HG03469 (cell line): Measurements from ENCODE around the gene TSPAN3.

Source experiments
- ATAC-seq: cut with Tn5 transposase; IDR thresholded peaks from one replicate; pipeline ENCODE4 v1.9.1; 2021; ENCODE audit warnings: mild to moderate bottlenecking, moderate library complexity, moderate number of reproducible peaks; ENCODE audit not compliant: unreplicated experiment

Gene TSPAN3

DNA sequence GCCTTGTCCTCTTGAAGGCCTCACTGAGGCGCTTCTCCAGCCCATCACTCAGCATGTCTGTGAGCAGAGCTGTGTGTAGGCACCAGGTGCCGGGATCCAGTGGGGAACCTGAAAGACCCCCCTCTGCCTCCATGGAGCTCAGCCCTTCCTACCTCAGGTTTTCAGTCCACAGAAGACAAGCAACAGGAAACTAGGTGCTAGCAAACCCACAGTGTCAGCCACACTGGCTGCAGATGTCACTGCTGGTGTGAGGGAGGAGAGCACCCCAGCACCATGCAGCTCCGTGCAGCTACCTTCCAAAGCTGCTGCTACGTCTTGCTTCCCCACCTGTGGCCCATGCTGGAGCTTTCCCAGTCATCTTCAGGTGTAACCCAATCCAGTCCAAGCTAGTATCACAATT lies 58.0 kb downstream of the TSPAN3 start:
- ATAC-seq, result no peak

DNA sequence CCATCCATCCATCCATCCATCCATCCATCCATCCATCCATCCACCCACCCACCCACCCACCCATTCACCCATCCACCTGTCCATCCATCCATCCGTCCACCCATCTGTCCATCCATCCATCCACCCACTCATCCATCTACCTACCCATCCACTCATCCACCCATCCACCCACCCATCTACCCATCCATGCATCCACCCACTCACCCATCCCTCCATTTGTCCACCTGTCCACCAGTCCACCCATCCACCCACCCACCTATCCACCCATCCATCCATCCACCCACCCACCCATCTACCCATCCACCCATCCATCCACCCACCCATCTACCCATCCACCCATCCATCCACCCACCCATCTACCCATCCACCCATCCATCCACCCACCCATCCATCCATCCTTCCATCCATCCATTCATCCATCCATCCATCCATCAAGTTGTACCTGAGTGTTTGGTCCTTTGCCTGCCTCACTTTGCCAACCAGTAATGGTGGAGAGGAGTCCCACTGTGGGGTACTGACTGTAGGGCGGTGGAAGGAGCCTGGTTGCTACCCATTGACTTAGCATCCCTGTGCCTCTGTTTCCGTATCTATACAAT lies 58.7 kb downstream of the TSPAN3 start:
- ATAC-seq, result no peak

DNA sequence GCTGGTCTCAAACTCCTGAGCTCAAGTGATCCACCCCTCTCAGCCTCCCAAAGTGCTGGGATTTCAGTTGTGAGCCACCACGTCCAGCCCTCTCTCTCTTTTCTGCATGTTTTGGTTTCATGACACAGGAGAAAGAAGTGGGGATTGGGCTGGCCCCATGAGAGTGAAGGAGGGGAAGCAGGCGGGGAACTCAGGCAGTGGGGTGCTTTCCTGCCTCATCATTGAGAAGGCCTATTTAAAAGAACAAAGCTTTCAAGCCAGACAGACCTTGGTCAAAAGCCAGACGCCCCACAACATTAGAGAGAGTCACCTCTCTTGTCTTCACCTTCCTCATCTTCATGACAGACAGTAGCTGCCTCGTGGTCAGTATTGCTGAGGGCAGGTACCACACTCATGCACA lies 60.1 kb downstream of the TSPAN3 start:
- ATAC-seq, result no peak

DNA sequence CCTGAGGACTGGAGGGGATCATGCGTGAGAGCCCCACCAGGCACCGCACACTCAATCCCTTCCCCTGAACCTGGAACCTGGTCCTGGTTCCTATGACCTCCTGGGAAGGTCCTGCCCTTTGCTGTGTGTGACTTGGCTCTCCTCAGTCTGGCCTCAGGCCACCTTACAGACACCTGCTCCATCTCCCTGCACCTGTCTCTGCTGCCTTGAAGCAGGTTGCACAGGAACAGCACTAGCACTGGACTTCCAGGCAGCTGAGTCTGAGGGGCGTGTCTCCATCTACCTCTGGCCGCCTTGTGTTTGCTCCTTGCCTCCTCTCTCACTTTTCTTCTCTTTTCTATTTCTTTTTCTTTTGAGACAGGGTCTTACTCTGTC lies 60.6 kb downstream of the TSPAN3 start:
- ATAC-seq, result no peak

DNA sequence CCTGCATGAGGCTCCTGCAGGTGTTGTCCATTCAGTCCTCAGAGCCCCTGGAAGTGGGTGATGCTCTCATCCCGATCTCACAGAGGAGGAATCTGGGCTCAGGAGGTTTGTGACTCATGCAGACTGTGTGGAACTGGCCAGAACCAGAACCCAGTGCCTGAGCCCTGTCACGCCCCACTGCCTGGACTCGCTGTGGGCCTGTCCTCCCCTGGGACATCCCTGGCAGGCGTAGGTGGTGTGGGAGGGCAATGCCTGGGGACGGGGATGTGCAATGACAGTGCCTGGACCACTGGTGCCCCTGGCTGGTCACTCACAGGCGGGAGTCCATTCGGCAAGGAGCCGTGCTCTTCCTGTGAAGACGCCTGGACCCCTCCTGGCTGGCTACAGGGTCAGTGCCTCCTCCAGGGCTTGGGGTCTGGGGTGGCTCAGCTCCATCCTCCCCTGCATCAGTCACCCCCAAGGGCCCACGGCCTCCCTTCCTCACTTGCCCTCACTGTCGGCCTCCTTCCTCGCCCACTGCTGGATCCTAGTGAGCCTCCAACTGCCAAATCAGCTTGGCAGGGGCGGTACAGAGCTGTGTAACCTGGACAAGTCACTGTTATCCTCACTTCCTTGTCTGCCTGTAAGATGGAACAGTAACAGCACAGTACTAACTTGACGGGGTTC lies 61.1 kb downstream of the TSPAN3 start:
- no peak for ATAC-seq

DNA sequence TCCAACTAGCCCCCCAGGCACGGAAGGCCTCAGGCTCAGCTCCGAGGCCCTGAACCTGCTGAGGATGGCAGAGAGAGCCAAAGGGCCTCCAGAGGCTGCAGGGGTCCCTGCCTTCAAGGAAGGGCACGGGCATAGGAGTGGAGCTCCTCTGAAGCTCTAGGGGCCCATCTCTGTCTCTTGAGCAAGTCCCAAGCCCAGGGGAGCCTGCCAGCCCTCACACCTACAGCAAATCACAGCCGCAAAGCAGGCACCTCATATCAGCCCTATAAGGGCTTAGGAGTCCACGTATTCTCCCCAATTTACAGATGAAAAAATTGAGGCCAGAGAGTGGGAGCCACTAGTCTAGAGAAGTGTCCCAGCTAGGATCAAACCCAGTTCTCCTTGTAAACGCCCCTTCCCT lies 61.7 kb downstream of the TSPAN3 start:
- no peak for ATAC-seq

DNA sequence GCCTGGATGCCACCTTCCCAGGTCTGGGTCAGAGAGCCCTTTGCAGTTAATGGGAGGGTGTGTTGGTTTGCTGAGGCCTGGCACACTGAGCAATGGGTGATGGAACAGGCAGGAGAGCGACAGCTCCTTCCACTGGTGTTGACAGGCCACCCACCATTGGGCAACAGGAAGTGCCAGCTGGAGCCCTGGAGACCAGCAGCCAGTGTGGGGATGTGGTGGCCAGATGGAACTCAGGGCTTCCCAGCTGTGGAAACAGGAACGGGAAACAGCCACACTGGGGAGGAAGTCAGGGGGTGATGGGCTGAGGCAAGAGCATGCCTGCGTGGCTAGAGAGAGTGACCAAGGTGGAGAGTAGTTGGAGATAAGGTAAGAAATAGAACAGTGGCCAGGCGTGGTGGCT lies 66.7 kb downstream of the TSPAN3 start:
- no peak for ATAC-seq

DNA sequence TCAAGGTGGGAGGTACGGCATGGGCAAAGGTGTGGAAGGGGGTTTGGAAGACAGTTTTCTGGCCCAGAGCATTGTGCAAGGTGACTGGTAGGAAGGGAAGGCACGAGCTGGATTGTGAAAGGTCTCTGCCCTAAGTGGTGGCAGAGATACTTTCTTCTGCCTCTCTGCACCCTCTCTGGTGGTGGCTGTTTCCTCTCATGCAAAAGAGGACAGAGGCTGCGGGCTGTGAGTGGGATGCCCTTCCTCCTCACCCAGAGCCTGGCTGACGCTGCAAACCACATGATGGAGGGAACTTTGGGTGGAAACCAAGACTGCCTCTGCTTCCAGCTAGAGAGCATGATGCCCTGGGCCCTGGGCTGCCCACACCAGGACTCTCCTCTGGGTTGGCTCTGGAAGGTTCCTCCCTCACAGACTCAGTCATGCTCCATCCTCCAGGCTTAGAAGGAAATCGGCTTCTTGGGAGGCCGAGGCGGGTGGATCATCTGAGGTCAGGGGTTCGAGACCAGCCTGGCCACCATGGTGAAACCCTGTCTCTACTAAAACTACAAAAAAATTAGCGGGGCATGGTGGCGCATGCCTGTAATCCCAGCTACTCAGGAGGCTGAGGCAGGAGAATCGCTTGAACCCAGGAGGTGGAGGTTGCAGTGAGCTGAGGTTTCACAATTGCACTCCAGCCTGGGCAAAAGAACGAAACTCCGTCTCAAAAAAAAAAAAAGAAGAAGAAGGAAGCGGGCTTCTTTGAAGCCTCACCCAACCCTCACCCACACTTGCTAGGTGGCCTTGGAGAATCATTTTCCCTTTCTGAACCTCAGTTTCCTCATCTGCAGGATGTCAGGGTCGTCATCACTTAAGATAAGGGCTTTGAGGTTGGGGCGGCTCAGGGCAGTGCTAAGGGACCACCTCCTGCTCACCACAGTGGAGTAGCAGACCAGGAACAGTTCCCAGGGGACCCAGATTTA lies 67.7 kb downstream of the TSPAN3 start:
- no peak for ATAC-seq

DNA sequence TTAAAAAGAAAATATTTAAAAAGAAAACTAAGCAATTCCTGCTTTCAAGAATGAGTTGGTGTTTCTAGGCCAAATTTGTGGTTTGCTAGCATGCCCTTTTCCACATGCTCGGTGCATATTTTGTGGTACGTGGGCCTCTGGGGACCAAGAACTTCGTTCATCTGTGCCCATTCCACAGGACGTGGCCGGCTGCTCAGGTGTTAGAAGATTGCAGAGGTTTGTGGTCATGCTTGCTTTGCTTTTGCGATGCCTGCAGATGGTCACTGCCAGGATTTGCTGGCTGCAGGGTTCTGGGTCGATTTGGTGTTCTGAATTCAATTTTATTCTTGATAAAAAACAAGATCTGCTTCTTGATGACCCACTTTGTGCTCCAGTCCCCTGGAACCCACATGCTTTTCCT lies 68.5 kb downstream of the TSPAN3 start:
- no peak for ATAC-seq

DNA sequence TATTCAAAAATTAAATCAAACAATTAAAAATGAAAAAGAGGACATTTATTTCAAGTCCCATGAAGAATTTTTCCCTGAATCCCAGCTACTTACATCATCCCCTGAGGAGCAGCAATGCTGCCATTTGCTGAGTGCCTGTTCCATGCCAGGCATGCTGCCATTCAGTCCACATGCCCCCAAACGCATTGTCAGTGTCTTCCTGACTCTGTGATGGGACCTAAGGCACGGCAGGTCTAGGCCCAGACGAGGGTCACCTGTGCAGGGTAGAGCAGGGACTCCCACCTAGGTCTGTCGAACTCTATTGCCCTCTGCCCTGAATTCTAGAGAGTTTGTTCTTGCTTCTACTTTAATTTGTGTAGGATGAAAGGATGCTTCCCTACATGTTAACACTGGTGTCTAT lies 68.9 kb downstream of the TSPAN3 start:
- ATAC-seq, result no peak

DNA sequence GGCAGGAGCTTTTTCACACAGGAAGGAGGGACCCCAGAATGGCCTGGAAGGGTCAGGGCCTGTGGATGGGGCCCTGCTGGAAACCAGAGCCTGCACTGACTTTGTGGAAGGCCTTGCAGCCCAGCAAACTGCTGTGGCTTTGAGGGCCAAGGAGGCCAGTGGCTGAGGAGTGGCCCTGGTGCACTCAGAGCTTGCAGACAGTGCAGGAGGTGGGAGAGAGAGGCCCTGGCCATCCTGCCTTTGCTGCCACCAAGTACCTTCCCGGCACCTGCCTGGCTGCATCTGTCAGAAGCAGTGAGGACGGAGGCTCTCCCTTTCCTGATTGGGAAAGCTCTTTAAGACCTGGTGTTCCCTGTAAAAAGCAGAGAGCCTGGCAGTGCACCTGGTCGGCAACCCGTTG lies 69.6 kb downstream of the TSPAN3 start:
- ATAC-seq, result no peak

DNA sequence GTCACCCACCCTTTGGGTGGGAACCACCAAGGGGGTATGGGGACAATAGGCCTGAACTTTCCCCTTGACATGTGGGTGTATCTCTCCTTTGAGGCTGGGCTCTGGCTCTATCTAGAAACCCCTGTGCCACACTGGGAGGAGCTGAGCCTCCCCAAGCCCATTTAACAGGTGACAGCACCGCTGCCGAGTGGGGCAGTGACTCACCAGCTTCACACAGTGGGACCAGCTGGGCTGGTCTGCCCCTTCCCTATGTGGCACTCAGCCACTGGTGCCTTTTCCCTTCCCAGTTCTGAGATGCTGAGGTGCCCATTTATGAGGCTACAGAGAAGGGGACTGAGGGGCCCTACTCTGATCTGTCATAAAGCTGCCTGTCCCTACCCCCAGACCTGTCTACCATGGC lies 70.9 kb downstream of the TSPAN3 start:
- ATAC-seq, result no peak

DNA sequence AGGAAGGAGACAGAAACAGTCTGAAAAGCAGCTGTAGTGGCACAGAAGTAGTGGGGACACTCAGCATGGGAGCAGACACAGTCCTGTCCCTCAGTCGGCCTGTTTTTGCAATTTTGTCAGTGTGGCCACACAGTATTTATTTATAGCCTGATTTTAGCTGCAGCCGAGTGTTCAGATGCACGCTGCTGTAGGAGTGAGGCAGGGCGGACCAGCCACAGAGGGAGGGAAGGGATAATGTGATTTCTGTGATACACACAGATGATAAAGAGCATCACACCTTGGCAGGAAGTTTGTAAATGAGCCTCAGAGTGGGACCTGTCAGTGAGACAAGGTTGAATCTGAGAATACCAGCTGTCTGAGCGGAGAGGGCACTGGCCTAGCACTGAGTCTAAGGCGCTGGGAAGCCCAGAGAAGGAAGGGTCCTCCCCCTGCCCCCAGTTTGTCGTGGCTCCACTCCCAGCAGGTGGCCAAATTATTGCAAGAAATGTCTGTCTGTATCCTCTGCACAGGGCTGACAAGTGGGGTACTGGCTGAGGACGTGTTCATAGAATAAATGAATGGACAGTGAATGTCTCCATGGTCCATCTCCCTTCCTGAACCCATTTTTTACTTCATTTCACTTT lies 72.1 kb downstream of the TSPAN3 start:
- no peak for ATAC-seq

DNA sequence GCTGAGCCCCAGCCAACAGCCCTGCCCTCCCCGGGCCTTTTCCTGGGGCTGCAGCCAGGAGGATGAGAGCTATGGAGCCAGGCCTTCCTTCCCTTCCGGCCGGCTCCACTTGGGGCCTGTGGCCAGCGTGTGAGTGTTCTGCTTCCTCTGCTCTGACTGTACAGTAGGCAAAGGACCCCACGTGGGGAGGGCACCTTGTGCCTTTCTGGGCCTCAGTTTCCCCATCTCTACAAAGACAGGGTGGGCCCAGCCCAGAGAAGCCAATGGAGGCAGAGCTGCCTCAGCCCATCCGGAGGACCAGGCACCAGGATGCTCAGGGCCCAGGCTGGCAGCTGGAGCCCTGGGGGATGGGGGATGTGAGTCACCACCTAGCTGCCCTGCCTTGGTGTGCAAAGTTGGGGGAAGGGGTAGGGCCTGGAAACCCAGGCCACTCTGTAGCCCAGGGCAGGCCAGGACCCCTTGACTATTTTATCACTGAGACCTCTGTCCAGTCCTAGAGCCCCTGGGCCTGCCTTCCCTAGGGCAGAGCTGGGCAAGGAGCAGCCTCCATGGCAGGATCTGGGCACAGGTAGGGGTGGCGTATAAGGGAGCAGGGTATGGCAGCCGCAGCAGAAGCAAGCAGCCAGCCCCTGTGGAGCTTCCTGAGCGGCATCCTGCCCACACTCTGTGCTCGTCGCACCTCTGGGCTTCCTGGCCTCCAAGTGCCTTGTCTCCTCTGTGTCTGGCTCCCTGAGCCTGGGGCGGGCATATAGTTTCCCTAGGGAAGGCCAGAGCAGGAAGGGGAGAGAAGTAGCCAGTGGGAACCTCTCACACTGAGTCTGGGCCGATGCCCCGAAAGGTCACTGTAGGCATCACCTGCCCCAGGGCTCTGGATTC lies 74.1 kb downstream of the TSPAN3 start:
- no peak for ATAC-seq

DNA sequence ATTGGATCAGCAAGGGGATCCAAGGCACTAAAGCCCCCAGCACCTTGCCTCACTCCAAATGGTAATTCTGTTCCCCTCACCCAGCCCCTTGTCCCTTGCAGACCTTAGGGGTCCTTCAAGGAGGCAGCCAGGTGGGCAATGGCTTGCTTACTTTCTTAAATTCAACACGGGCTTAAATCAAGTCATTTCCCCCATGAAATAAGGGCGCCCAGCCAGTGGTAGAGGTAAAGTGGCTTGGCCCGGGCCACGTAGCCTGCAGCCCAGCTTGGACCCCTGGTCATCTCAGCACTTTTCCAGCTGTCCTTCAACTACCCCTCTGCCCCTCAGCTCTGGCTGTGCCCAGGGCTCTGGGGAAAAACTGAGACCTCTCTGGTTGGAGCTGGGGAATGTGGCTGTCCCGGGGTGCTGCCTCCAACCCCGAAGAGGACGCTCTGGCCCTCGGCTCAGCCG lies 74.8 kb downstream of the TSPAN3 start:
- ATAC-seq, result no peak

DNA sequence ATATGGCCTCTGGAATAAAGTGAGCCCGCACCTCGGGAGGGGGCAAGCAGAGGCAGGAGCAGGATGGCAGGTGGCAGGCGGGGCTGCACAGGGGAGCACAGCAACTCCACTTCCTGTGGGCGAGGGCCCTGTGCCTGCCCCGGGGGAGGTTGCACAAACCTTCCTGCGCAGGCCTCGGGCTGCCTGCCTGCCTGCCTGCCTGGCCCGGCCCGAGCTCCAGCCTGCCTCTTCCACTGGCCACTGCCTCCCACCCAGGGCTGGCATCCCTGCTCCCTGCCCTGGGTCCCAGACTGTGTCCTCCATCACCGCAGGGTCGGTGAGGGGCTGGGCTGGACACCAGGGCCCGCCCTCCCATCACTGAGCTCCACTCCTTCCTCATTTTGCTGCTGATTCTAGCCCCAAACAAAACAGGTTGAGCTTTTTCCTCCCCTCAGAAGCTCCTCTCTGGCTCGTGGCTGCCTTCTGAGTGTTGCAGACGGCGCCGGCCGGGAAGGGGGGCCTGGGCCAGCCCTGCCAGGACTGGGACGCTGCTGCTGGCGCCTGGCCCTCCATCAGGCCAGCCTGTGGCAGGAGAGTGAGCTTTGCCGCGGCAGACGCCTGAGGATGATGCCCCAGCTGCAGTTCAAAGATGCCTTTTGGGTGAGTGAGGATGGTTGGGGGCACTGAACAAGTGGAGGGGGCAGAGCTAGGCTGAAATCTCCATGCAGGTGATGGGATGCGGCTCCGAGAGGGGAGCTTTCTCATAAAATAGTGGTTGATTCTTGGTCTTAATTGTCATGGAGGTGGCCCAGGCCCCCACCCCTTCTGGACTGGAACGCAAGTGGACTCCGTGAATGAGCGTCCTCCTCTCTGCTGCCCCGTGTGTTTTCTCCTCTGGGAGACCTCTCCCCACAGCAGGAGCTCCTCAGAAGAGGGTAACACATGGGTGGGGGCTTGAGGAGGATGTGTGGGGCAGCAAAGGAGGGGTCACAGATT lies 75.7 kb downstream of the TSPAN3 start, which contains the start of gene PSTPIP1:
Gene PSTPIP1 (plus strand): TSS at position 156 of the 975 bp plus-strand sequence. CDS start 448 bp downstream, at position 604.
- ATAC-seq, result no peak

DNA sequence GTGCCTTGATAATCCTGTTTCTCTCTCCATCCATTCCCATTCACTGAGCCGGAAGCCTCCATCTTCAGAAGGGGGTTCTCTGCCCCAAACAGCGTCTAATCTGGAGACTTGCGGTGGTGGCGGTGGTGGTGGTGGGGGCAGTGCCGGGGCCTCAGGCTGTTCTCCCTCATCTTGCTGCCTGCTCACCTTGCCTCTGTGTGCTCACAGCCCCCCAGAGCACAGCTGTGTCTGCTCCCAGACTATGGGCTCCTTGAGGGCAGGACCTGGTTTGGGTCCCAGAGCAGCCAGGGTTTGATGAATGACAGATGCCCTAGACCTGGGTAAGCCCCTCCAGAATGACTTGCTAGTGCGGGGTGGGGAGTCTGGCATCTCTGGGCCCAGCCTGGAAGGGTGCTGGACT lies 76.4 kb downstream of the TSPAN3 start:
- ATAC-seq, result no peak

DNA sequence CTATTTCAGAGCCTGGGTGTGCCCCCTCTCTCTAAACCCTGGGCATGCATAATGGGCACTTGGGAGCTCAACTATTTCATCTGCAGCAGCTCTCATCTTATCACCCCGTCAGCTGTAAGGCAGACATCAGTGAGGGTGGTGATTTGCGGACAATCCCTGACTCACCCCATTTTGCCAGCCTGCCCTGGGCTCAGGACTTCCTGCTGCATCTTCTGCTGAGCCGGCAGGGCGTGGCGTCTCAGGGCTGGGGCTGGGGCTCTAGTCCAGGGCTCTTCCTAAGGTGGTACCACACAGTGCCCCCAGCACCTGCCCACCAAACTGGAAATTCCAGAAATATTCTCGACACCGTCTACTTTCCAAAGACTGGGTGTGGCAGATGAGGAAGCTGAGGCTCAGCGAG lies 76.9 kb downstream of the TSPAN3 start:
- ATAC-seq, result no peak

DNA sequence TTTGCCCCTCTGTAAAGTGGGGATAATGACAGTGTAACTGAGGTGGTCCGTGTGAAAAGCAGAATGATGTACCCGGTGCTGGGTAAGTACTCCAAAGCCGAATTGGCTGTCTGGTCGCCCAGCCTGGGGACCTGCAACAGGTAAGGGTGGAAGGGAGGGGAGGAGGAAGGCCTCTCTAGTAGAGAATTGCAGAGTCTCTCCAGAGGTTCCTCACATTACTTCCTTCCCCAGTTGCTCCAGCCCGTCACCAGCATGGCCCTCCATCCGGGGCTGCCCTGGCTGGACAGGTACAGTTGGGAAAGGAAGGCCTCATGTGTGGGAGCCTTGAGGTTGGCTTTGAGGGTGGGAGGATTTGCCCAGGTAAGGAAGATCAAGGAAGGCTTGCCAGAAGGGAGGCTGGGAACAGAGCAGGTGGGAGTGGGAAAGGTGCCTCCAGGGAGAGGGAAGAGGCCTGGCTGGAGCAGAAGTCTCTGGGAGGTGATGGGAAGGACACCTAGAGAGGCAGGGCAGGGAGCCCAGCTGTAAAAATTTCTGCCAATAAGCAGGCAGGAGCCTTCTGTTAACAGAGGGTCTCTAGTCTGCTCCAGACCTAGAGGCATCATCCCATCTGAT lies 77.7 kb downstream of the TSPAN3 start:
- ATAC-seq, result no peak
